GM21526 (cell line): Measurements from ENCODE around the gene NMBR.
"Not testable (repeated sequence)": the region's sequence is repeated elsewhere in the genome, so short reads cannot be mapped to it uniquely, and the experiment has no call there.

Experiments
- ATAC-seq: cut with Tn5 transposase; IDR thresholded peaks from one replicate; pipeline ENCODE4 v1.9.1; 2021; ENCODE audit warnings: moderate library complexity; ENCODE audit not compliant: unreplicated experiment, low FRiP score

NMBR gene

DNA sequence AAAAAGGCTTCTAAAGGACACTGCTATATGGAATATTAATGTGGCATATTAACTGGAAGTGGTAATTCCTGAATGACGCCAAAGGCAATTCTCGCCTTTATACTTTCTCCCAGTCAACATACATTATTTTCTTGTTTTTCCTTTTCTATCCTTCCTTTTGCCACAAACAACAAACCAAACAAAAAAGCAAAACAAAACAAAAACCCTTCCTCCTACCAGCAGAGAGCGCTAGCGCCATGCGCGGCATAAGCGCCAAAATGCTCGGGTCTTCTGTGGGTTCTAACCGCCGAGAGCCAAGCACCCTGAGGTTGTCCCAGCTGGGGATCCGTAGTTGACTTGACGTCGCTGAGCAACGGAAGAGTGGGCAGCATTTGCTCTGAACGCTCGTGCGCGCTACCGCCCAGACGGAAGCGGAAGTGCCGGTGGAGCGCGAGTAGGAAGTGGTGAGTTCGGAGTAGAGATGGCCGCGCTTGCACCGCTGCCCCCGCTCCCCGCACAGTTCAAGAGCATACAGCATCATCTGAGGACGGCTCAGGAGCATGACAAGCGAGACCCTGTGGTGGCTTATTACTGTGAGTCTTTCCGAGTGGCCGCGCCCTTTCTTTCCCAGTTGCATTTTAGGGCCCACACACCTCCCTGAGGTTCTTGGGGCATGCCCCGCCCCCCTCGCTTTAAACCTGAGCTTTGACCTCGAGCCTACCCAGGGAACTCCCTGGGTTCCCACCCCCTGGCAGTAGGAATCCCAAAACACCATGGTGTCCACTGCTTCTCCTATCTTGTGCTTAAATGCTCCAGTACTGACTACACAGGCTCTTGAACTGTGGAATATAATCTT, at the start of gene NMBR, which contains the start of gene VTA1:
Gene NMBR (minus strand): TSS at position 295 of the 835 bp plus-strand sequence. CDS start 58,464 bp downstream, outside the sequence.
Gene VTA1 (plus strand): TSS at position 436 of the 835 bp plus-strand sequence. CDS start 25 bp downstream, at position 461.
- ATAC-seq: peak; percentile 99

DNA sequence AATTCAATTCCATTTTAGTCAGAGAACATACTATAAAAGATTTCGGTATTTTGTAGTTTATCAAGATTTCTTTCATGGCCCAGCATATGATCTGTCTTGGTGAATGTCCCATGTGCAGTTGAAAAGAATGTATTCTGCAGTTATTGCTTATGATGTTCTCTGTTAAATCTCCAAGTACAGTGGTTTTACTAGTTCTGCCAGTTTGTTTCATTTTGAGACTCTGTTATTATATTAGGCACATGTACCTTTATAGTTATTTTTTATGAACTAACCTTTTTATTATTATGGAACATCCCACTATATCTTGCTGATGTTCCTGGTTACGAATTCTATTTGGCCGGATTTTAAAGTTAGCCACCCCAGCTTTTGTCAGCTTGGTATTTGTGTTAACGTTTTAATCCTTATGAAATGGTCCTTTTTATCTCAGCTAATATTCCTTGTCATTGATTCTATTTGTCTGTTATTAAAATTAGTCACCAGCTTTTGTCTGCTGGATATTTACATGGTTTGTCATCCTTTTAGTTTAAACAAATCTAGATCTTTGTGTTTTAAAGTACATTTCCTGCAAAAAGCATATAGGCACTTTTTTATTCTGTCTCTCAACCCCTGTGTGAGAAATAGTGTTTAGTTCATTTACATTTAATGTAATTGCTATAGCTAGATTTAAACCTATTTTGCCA, 49.1 kb upstream of the NMBR start:
- no peak for ATAC-seq

DNA sequence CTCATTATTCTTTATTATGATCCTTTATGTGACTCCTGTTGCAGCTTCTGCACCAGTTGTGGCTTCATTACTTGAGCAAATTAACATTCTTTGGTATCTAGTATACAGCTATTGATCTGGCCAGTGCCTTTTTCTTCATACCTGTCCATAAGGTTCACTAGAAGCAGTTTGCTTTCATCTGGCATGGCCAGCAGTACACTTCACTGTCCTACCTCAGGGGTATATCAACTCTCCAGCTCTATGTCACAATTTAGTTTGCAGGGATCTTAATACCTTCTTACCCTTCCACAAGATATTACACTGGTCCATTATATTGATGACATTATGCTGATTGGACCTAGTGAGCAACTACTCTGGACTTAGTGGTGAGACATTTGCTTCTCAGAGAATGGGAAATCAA, 46.7 kb upstream of the NMBR start:
- no peak for ATAC-seq

DNA sequence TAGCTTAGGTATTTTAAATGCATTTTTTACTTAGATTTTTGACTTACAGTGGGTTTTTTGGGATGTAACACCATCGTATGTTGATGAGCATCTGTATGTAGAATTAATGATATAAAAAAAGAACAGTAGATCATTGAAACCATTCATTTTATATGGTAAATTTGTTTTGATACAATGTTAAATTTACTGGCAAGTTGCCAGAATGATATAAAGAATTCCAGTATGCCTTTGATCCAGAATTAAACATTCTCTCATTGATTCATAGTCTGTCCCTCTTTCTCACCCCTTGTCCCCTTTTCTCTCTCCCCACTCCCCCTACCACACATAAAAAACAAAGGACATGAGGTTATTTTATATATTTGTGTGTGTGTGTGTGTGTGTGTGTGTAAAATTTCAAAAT, 45.4 kb upstream of the NMBR start:
- no peak for ATAC-seq

DNA sequence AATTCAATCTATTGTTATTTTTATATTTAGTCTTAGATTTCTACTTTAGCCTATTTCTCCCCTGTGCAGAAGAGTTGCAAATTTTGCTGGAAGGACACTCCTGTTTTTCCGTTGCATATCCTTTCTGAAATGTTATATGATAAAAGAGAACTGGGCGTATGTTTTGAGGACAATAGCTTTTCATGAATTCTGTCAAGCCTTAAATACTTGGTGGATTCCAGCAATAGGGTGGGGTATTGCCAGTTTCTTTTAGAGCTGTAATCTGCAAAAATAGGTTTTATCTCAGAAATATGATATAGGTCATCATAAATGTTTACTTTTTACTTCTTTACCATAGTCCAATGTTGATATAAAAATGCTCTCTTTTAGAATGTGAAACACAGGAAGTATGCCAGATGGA, 42.1 kb upstream of the NMBR start:
- no peak for ATAC-seq

DNA sequence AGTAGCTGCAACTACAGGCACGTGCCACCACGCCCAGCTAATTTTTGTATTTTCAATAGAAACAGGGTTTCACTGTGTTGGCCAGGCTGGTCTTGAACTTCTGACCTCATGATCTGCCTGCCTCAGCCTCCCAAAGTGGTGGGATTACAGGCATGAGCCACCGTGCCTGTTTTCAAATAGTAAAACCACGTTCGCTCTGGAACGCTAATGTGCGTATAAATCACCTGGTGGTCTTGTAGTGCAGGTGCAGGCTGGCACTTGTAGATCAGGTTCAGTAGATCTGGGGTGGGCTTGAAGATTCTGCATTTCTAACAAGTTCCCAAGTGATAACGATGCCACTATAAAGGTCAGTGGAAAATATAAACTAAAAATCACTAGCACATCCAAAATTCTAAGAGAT, 41.4 kb upstream of the NMBR start:
- ATAC-seq: not testable (repeated sequence)

DNA sequence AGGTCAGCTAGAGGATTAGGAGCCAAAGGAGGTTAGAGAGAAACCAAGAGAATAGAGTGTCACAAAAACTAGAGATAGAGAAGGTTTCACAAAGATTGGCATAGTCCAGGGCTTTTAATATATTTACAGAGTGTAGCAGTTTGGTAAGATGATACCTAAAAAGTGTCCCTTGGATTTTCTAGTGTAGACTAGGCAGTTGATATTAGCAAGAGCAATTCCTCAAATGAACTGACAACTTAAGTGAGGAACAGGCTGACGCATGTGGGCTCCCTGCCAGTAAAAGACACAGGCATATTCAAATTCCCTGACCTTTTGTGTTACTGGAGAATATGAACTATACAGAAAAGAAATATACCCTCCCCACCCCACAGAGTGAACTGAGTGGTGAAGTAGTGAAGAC, 40.3 kb upstream of the NMBR start:
- ATAC-seq: no peak

DNA sequence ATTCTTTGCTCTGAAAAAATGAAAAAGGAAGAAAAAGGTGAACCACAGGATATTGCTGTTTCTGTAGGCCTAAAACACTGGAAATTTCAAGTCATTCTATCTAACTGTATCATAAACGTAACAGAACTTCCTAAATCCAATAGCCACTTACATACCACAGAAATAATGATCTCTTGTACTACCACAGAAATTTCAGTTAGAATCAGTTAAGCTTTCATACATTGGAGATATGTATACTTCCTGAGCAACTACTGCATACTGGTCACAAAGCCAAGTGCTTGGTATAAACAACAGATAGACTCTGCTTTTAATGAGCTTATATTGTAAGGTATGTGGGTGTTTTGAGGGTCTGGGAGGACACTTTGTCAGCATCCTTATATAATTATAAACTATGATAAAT, 38.7 kb upstream of the NMBR start:
- no peak for ATAC-seq

DNA sequence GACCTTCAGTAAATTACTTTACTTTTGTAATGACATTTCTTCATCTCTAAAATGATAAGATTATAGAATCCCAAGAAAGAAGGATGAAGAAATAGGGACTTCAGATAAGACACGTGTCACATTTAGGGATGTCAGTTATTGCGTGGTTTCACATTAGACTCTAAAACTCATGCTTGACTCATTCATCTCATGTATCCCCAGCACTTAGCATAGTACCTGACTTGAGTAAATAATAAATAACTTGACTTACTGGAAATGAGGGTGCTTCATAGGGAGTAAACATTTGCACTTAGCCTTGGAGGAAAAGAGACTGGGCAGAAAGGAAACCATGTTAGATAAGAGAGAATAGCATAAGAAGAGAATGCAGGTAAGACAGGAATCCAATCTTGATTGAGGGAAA, 37.4 kb upstream of the NMBR start:
- ATAC-seq: no peak

DNA sequence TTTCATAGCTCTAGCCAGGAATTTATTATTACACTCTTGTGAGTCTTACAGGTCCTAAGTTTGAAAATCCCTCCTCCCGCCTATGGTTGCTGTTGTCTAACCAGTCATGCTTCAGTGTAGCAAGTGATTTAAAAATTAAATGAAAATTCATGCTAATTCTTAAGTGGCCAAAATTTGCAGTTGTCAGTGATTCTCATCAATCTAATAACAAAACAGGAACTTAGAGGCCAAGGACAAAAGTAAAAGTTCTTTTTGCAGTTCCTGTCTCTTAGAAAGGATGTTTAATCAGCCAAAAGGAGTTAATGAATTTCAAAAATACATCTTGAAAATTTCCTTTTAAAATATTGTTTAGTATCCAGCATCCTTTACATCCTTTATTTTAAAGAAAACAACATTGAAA, 36.4 kb upstream of the NMBR start:
- ATAC-seq: no peak

DNA sequence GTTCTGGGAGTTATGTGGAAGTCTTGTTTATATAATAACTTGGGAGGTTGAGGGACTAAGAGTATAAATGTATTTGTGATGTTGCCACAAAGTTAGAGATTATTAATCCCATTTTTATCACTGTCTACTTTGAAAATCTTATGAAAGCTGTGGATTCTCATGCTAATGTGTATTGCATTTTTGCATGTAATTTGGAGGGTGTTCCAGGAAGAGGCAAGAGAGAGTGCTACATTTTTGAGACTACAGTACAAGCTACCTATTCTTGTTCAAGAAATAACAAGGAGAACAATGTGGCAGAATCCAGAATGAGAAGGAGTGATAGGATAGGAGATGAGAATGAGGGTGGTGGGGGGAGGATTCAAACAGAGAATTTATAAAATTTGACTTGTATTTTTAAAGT, 35.1 kb upstream of the NMBR start:
- no peak for ATAC-seq

DNA sequence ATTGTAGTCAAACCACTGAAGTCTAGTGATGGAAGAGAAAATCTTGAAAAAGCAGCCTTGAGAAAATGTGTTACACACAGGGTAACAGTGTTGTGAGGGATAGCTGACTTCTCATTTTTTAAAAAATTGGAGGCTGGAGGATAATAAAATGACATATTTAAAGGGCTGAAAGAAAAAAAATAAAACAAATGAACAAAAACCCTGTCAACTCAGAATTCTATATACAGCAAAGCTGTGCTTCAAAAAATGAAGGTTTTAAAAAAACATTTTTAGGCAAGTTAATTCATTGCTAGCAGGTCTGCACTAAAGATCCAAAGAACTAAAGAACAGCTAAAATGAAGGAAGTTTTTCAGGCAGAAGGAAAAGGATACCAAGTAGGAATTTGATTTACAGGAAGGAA, 31.2 kb upstream of the NMBR start:
- ATAC-seq: no peak

DNA sequence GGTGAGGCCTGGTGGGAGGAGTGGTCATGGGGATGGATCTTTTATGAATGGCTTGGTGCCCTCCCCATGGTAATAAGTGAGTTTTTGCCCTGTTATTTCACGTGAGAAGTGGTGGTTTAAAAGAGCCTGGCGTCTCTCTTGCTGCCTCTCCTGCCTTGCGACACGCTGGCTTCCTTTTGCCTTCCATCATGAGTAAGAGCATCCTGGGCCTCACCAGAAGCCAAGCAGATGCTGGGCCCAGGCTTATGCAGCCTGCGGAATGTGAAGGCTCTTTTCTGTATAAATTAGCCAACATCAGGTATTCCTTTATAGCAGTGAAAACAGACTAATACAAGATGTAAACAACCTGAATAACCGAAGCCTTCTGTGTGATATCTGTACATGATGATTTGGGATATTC, 27.8 kb upstream of the NMBR start:
- ATAC-seq: no peak

DNA sequence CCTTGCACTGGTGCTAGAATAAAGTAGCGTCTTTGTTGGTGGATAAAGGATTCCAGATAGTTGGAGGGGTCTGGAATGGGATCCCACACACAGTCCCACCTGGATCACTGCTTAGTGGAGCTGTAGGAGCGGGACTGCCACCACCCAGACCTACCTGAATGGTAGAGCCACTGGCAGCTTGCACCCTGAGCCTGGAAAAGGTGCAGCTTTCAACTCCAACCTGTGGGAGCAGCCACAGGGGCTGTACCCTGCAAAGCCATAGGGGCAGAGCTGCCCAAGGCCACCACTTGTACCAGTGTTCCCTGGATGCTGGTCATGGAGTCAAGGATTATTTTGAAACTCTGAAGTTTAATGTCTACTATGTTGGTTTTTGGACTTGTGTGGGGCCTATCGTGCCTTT, 27.1 kb upstream of the NMBR start:
- ATAC-seq: no peak

DNA sequence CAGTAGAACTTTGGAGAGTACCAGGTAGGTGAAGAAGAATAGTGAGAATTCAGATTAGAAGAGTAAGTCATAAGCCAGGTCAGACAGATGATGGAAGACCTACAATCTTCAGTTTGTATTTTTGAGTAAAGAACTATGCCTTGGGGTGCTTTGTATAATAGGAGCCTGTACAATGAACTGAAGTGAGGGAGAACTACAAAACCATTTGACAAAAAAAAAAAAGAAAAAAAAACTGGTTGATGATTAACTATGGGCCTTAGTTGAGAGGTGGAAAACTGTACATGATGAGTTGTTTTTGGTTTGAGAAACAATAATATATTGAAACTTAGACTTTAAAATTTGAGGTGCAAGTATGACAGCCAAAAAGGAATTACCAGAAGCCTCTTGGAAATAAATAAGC, 25.8 kb upstream of the NMBR start:
- ATAC-seq: no peak

DNA sequence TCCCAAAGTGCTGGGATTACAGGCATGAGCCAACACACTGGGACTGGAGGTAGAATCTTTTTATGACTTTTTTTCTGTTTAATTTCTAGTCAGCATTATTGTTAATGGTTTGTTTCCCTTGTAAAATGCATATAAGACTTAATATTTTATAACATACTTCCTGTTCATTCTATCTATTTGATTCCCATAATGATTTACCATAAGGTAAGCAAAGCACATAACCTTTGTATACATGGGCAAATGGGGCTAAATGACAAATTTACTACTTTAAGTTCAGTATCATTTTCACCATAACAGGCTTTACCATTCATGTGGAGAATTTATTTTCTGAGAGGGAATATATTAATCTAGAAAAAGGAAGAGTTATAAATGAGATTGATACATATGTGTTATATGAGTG, 24.4 kb upstream of the NMBR start:
- no peak for ATAC-seq

DNA sequence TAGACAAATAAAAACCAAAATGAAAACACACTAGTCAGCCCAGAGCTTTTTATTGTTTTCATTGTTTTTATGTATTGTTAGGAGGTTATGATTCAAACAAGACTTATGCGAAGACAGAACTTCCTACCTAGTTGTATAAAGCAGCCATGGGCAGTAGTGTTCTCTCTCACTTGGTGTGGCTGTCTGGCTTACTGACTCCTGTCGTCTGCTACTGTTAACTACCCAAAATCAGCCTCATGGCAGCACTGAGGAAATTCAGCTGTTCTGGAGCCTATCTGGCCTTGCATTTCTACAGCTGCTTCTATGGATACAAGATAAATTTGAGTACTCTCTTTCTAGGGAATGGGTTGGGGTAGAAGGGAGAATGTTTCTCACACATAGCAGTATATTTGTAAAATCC, 20.6 kb upstream of the NMBR start:
- no peak for ATAC-seq

DNA sequence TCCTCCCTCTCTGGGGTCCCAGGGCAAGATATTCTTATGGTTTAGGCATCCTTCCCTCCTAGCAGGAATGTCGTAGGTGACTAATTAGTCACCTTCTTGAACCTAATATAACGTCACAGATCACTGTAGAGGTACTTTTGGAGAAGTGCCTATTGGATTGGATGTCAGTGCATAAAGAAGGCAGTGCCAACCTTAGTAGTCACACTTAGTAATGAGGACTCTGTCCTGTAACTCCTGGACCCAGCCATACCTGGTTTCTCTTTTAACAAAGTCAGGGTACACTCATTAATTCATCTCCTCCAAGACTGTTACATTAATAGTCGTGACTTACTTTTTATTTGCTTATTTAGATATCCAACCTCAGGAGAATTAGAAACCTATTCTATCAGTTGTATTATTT, 20.1 kb upstream of the NMBR start:
- ATAC-seq: no peak

DNA sequence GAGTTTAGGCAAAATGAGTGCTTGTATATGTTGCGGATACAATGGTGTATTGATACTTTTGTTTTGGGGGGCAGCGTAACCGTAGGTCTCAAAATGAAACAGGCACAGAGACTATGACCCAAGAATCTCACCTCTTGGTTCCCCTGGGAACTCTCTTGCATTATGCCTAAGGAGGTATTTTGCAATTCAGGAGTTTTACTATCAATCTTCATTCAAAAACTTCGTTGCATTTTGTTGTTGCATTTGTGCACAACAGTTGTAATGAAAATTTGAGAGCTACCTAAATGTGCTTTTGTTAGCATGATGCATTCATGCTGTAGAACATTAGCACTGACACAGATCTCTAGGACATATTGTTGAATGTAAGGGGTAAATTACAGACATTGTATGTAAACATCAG, 18.3 kb upstream of the NMBR start:
- peak; percentile 52 for ATAC-seq

DNA sequence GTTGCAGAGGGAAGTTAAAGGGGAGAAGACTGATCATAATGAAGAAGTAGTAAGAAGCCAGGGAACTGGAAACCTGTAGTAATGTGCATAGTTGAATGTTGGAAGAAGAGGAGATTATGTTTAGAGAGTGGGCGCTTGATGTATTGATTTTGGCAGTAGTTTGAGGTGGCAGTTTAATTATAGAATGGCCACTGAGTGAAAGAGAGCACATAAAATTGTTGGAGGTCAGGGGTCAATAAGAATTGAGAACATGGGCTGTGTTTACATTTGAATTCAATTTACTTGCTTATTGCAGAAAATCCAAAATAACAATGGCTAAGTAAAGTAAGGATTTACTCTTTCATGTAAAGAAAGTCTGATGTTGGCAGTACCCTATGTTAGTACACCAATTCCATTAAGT, 15.9 kb upstream of the NMBR start:
- ATAC-seq: no peak

DNA sequence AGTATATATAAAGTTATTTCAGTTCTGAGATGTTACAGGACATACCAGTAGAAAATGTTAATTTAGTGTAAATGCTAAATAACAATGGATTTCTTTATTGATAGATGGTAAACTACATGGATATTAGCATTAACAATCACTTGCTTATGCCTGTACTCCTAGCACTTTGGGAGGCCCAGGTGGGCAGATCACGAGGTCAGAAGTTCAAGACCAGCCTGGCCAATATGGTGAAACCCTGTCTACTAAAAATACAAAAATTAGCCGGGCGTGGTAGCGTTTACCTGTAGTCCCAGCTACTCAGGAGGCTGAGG, 9.8 kb upstream of the NMBR start:
- ATAC-seq: not testable (repeated sequence)
